Ureter (tissue), 1 donor: ENCODE results near the gene IL32. TPM values are rescaled to one million over a fixed set of nuclear protein-coding genes. Genes with fewer than 3 reads are reported as not detected.
"Not testable (repeated sequence)": the region's sequence is repeated elsewhere in the genome, so short reads cannot be mapped to it uniquely, and the experiment has no call there.

Source experiments
- DNase-seq: peaks from one replicate; pipeline ENCODE4 v3.0.0-alpha.2; 2020; ENCODE audit warnings: low spot score
- total RNA-seq: library from RNA; stranded (reverse); gene quantifications from one replicate; pipeline ENCODE4 v1.2.4, GENCODE V29; 2023
- donor health status: DM: yes; HTN: yes; CAD: no.

The IL32 gene
- total RNA-seq, 1 donor from 2014 or later, result 13.7 TPM

DNA sequence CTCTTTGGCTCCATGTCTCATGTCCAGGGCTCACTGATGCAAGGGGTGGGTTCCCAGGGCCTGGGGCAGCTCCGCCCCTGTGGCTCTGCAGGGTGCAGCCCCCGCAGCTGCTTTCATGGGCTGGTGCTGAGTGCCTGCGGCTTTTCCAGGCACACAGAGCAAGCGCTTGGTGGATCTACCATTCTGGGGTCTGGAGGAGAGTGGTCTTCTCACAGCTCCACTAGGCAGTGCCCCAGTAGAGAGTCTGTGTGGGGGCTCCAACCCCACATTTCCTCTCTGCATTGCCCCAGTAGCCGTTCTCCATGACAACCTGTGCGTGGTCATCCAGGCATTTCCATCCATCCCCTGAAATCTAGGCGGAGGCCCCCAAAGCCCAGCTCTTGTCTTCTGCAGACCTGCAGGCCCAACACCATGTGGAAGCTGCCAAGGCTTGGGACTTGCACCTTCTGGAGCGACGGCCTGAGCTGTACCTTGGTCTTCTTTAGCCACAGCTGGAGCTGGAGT is 5.2 kb downstream of the IL32 start:
- no peak for DNase-seq

DNA sequence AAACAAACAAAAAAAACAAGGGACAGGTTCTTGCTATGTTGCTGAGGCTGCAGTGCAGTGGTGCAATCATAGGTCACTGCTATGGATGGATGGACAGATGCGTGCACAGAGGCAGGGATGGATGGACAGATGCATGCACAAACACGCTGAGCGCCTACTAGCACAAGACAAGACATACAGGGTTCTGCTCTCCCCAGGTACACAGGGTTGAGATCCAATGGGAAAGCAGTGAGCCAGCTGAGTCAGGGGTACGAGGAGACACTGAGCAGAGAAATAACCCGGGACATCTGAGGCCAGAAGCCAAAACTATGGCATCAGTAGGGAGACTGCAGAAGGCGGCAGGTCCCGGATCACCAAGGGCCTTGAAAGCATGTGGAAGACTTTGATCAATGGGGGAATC is 6.2 kb downstream of the IL32 start:
- no peak for DNase-seq

DNA sequence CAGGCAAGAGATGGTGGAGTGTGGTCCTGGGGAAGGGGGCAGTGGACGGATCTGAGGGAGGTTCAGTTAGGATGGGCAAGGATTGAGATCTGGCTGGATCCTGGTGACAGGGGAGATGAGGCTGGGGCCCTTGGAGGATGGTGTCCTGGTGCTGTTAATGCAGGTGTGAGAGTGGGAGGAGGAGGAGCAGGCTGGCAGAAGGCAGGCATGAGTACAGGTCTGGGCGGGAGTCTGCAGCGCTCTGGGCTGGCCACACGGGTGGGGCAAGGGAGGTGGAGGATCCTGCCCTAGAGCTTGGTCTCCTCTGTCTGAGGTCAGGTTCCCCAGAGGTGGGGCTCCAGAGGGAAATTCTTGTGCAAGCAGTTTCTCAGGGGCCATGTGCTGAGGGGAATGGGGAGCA is 6.7 kb downstream of the IL32 start:
- DNase-seq, result not testable (repeated sequence)

DNA sequence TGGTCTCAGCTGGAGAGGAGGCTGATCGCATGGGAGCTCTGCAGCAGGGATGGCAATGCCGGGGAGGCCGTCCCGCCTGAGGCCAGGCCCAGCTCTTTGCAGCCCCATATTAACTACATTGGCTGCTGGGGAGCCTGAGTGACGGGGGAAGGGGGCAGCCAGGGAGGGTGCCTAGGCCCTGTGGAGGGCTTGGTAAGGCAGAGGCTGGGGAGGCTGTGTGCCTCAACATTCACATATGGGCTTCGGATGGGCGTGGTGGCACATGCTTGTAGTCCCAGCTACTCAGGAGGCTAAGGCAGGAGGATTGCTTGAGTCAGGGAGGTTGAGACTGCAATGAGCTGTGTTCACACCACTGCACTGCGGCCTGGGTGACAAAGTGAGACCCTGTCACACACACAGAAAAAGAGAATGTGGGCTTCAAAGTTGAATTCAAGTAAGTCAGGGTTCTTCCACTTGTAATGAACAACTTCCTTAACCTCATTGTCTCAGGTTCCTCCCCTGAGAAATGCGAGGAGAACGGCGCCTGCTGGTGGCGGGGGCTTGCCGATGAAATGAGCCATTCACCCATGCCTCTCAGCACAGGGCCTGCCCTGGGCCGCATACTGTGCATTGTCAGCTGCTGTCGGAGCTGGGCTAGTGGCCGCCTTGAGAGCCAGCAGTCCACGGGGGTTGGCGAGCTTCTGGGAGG is 7.3 kb downstream of the IL32 start:
- DNase-seq, result not testable (repeated sequence)

GRCh38 chr16:3073448-3073847 is 8.0 kb downstream of the IL32 start:
- no peak for DNase-seq

DNA sequence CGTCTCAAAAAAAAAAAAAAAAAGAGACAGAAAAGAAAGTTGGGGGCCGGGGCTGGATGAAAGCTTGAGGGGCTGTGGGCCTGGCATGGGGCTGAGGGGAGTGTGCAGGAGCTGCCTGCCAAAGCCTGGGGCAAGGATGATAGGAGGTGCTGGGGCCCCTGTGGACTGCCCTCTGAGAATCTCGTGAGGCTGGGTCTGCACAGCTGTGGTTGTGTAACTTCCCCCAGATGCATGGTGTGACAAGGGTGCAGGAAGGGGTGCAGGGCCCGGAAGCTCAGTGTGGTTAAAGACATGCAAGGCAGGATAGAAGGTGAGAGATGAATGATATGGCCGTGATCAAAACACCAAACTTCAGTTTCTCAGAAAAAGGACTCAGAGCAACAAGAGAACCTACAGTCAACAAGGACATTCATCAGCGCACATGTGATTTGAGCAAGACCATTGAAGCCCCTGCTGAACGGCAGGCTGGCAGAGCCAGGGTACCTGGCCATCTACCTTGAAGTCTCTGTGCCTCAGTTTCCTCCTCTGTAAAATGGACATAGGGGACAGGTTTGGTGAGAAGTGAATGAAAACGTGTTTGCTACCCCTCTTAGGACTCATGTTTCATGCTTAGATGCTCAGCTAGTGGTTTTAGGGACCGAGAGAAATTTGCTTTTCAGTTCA is 9.6 kb downstream of the IL32 start:
- DNase-seq, result no peak

DNA sequence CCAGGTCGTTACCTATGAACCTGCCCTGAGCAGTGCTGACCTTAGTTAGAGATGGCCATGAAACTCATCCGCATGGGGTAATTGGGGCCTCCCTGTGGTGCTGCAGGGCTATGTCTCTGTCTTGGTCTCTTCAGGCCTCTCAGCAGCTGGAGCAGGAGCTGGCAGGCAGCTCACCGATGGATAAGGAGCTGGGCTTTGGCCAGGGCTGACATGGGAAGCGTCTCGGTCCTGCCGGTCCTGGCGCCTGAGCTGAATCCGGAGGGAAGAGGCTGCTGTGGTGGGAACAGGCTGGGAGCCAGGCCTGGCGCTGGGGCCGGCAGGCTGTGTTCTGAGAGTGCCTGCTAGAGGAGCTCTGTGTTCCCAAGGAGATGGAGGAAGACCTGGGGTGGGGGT is 10.1 kb downstream of the IL32 start:
- DNase-seq, result no peak

GRCh38 chr16:3075946-3076345 is 10.5 kb downstream of the IL32 start:
- DNase-seq, result not testable (repeated sequence)

- DNase-seq, result no peak
These were observed 11.1 kb downstream of the IL32 start for GRCh38 chr16:3076577-3076976.

- DNase-seq, result no peak
These were observed 14.6 kb downstream of the IL32 start for GRCh38 chr16:3080024-3080423.

- DNase-seq, result not testable (repeated sequence)
These were observed 16.5 kb downstream of the IL32 start for GRCh38 chr16:3081957-3082356.

DNA sequence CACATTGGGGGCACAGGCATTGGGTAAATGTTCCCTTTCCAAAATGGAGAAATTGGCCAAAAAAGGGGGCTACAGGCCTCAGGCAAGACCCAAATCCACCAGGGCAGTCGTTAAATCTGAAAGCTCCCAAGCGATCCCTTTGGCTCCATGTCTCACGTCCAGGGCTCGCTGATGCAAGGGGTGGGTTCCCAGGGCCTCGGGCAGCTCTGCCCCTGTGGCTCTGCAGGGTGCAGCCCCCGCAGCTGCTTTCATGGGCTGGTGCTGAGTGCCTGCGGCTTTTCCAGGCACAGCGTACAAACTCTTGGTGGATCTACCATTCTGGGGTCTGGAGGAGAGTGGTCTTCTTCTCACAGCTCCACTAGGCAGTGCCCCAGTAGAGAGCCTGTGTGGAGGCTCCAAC is 18.0 kb downstream of the IL32 start:
- not testable (repeated sequence) for DNase-seq

GRCh38 chr16:3084491-3084890 is 19.1 kb downstream of the IL32 start:
- DNase-seq, result no peak

GRCh38 chr16:3084969-3085670 is 19.7 kb downstream of the IL32 start:
- DNase-seq, result no peak

- DNase-seq, result no peak
These were observed 20.6 kb downstream of the IL32 start for GRCh38 chr16:3085868-3086595.

- no peak for DNase-seq
These were observed 21.3 kb downstream of the IL32 start for GRCh38 chr16:3086596-3087242.

DNA sequence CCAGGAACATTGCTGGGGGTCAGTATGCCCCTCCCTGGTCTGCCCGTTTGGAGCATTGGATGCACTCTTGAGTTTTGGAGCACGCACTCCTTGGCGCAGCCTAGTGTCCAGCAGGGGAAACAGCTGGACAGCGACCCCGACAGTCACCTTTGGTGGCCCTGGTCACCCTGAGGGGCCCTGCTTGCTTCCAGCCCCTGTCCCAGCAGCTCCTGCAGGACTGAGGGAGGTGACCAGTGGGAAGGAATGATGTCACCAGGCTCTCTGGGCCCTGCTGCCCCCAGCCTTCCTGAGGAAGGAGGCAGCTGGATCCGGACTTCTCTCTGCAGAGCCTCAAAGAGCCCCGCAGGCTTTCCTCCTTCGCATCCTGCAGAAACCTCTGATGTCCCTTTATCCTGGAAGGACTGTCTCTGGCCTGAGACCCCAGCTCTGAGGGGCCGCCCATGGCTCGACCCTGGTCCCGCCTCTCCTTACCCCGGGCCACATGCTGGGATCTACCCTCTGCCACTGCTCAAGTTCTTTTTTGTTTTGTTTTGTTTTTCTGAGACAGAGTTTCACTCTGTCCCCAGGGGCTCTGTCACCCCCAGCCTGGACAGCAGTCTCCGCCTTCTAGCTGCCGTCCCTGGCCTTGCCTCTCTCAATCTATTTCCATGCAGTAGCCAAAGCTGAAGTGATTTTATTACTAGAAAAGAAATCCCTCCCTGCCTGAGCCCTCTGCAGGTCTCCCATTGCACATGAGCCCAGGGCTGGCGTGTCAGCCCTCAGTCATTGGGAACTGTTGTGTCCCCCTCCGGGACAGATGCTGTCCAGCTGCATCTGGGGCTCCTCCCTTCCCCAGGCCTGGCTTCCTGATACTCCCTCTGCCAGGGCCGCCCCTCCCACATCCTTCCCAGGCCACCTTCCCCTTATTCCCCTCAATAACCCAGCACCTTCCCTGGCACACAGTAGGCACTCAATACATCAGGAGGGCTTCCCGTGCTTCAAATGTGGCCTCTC is 22.1 kb downstream of the IL32 start:
- no peak for DNase-seq

DNA sequence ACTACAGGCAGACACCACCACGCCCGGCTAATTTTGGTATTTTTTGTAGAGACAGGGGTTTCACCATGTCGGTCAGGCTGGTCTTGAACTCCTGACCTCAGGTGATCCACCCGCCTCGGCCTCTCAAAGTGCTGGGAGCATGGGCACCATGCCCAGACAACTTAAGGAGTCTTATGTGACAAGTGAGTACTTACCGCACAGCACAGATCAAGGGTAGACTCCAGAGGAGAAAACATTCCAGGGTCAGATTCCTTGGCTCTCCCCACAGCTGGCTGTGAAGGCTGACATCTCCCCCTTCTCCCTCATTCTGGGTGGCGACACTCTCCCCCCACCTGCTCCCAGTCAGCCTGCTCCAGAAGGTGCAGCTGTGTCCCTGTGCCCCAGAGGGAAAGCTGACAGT is 23.0 kb downstream of the IL32 start:
- no peak for DNase-seq

DNA sequence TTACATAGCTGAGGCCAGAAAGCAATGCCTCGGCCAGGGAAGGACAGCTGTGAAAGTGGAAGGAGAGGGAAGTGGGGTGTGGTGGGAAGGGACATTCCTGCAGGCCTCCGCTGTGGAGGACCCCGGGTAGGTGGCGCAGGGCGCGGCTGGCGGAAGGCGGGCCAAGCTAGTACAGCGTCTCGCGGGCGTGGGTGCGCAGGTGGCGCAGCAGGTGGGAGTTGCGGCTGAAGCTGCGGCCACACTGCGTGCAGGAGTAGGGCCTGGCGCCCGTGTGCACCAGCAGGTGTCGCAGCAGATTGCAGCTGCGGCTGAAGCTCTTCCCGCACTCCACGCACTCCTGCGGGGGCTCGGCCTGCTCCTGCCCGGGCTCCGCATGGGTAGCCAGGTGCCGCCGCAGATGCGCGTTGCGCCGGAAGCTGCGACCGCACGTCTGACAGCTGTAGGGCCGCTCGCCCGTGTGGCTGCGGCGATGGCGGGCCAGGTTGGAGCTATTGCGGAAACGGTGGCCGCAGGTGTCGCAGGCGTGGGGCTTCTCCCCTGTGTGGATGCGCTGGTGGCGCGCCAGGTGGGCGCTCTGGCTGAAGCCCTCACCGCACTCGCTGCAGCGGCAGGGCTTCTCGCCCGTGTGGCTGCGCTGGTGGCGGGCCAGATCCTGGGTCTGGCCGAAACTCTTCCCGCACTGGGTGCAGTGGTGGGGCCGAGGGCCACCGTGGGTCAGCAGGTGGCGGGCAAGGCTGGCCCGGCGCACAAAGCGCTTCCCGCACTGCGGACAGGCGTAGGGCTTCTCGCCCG is 23.7 kb downstream of the IL32 start:
- DNase-seq, result no peak
